ACC112 (cell line): Measurements from ENCODE around the gene C11orf98.
"Not testable (repeated sequence)": the region's sequence is repeated elsewhere in the genome, so short reads cannot be mapped to it uniquely, and the experiment has no call there.

Experiments used
- H2AFZ ChIP-seq: fragments of 200-600 bp; sonication (generic); one replicate; pipeline ENCODE4 v1.6.0; 2017; ENCODE audit warnings: antibody characterized with exemption, low read length; ENCODE audit not compliant: unreplicated experiment
- H3K27ac ChIP-seq: fragments of 200-600 bp; sonication (generic); 2 replicates; pipeline ENCODE4 v1.5.1; 2014; ENCODE audit warnings: low read depth, mild to moderate bottlenecking, antibody characterized with exemption, low read length, moderate library complexity
- H3K27me3 ChIP-seq: fragments of 200-600 bp; sonication (generic); 2 replicates; pipeline ENCODE4 v1.6.1; 2014; ENCODE audit warnings: mild to moderate bottlenecking, antibody characterized with exemption, low read length, moderate library complexity, mixed read lengths; ENCODE audit not compliant: insufficient read depth
- H3K36me3 ChIP-seq: fragments of 200-600 bp; sonication (generic); 2 replicates; pipeline ENCODE4 v1.6.1; 2016; ENCODE audit warnings: mild to moderate bottlenecking, antibody characterized with exemption, low read length, moderate library complexity, mixed read lengths; ENCODE audit not compliant: insufficient read depth
- H3K4me1 ChIP-seq: fragments of 200-600 bp; sonication (generic); one replicate; pipeline ENCODE4 v1.6.1; 2016; ENCODE audit warnings: low read length, mixed read lengths; ENCODE audit not compliant: insufficient read depth, unreplicated experiment, control insufficient read depth
- H3K4me3 ChIP-seq: fragments of 200-600 bp; sonication (generic); 2 replicates; pipeline ENCODE4 v1.5.1; 2014; ENCODE audit warnings: mild to moderate bottlenecking, low read depth, low read length
- H3K79me2 ChIP-seq: fragments of 200-600 bp; sonication (generic); one replicate; pipeline ENCODE4 v1.6.0; 2016; ENCODE audit warnings: low read length; ENCODE audit not compliant: control insufficient read depth, unreplicated experiment, insufficient read depth

Gene C11orf98

GRCh38 chr11:62627713-62628112, 37.3 kb downstream of the C11orf98 start:
- Histone ChIP-seq H3K4me3 (no peak overlapping the region), H3K27me3 (no peaks in the 10 kb centered on the region), H2AFZ (no peak overlapping the region), H3K4me1 (no peaks in the 10 kb centered on the region), H3K79me2 (no peaks in the 10 kb centered on the region), H3K27ac (no peak overlapping the region), H3K36me3 (peaks cover 26% of the 10 kb centered on the region; the same call in 1 of the 2 replicates)

- Histone ChIP-seq H3K27me3 (no peaks in the 10 kb centered on the region), H3K27ac (peak overlapping the region; percentile 93), H2AFZ (no peak overlapping the region), H3K36me3 (peaks cover 4% of the 10 kb centered on the region; the same call in 1 of the 2 replicates), H3K79me2 (peaks cover 4% of the 10 kb centered on the region), H3K4me1 (peaks cover 13% of the 10 kb centered on the region), H3K4me3 (peak overlapping the region; percentile 85; the same call in 1 of the 2 replicates)
These were observed 42.4 kb downstream of the C11orf98 start for GRCh38 chr11:62622476-62623089.

DNA sequence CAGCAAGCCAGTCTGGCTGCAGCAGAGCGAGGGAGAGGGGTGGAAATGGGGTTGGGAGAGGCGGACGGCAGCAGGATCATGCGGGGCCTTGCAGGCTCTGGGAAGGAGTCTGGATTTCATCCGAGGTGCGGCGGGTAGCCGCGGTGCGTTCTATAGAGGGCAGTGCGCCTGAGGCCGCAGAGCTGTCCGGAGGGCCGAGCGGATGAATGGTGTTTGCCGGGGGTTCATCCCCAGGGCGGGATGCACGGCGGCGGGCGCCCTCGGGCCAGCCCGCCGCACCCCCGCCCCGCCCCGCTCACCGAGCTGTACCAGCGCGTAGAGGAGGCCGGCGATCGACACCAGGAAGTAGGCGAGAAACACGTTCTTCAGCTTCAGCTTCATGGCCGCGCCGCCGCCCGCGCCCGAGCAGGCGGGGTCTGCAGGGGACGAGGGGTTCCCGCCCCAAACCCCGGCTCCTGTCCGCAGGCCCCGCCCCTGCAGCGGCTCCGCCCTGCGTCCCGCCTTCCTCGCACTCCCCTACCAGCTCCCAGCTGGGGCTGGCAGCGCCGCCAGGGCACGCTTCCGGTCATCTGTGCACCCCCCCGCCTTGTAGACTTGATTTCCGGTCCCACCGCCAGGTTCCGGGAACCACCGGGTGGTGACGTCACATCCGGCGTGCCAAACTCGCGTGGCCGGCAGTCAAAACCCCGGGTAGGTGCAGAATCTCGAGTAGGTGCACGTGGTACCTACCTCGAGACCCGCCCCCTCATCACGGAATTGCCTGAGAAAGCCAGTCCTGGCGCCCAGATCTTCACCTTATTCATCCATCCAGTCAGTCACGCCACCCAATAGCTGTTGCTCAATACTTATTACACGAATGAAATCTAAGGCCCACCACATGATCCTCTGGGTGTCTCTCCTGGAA, 43.2 kb downstream of the C11orf98 start, which contains the start of gene B3GAT3:
TSS of gene B3GAT3 (minus strand) at position 420 of the 904 bp plus-strand sequence. CDS start at position 381, 39 bp downstream.
- Histone ChIP-seq H2AFZ (no peak within 1 kb of the TSS), H3K36me3 (peaks cover 4% of the 10 kb centered on the region; the same call in 1 of the 2 replicates), H3K27ac (peak within 1 kb of the TSS; percentile 93), H3K4me1 (peaks cover 13% of the 10 kb centered on the region), H3K4me3 (peak within 1 kb of the TSS; percentile 85), H3K79me2 (peaks cover 4% of the 10 kb centered on the region), H3K27me3 (no peaks in the 10 kb centered on the region)

DNA sequence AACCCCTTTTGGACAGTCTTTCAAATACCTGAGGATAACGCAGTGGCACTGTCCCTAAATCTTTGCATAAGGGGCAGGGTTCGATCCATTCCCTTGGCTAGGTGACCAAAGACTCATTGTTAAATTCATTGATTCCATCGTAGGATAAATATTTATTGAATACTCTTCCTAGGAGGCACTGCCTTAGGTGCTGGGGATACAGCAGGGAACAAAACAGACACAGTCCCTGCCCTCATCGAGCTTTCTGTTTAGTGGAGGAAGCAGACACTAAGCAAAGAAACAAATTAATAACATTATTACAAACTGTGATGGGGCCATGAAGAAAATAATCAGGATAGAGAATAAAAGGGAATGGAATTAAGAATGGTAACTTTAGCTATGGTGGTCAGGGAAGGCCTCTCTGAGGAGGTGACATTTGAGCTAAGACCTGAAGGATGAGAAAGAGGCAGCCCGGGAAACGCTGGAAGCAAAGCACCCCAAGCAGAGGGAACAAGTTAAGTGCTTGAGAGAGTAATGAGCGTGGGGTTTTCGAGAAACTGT, 43.9 kb downstream of the C11orf98 start:
- Histone ChIP-seq H3K27me3 (no peaks in the 10 kb centered on the region), H3K79me2 (peaks cover 4% of the 10 kb centered on the region), H3K27ac (peak overlapping the region; percentile 93), H3K4me1 (peaks cover 13% of the 10 kb centered on the region), H3K4me3 (peak overlapping the region; percentile 85), H3K36me3 (no peaks in the 10 kb centered on the region), H2AFZ (no peak overlapping the region)

GRCh38 chr11:62616957-62617356, 48.1 kb downstream of the C11orf98 start:
- H3K4me3 ChIP-seq, H3K27me3 ChIP-seq, H3K36me3 ChIP-seq, H3K79me2 ChIP-seq, H3K27ac ChIP-seq, H2AFZ ChIP-seq: not testable (repeated sequence)
- H3K4me1 ChIP-seq: peaks cover 20% of the 10 kb centered on the region

- Histone ChIP-seq H3K79me2 (peaks cover 10% of the 10 kb centered on the region), H3K27ac (no peak overlapping the region), H2AFZ (no peak overlapping the region), H3K4me1 (peaks cover 24% of the 10 kb centered on the region), H3K36me3 (no peaks in the 10 kb centered on the region), H3K4me3 (no peak overlapping the region), H3K27me3 (no peaks in the 10 kb centered on the region)
These were observed 49.5 kb downstream of the C11orf98 start for GRCh38 chr11:62615521-62615920.

DNA sequence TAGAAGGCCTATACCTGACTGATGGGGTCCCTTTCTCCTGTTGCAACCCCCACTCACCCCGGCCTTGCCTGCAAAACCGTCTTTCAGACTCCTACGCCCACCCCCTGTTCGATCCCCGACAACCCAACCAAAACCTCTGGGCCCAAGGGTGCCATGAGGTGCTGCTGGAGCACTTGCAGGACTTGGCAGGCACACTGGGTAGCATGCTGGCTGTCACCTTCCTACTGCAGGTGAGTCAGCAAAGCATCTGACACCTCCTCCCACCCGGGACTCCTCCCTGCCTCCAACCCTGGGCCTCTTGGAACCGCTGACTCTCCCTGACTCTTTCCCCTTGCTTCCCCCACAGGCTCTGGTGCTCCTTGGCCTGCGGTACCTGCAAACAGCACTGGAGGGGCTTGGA, 50.7 kb downstream of the C11orf98 start:
- Histone ChIP-seq H3K27ac (no peak overlapping the region), H2AFZ (no peak overlapping the region), H3K4me1 (peaks cover 20% of the 10 kb centered on the region), H3K4me3 (no peak overlapping the region), H3K36me3 (no peaks in the 10 kb centered on the region), H3K27me3 (no peaks in the 10 kb centered on the region), H3K79me2 (peaks cover 9% of the 10 kb centered on the region)

GRCh38 chr11:62613291-62613778, 51.7 kb downstream of the C11orf98 start:
- Histone ChIP-seq H3K36me3 (no peaks in the 10 kb centered on the region), H3K27me3 (no peaks in the 10 kb centered on the region), H2AFZ (no peak overlapping the region), H3K4me1 (peaks cover 20% of the 10 kb centered on the region), H3K27ac (peak overlapping the region; percentile 56), H3K79me2 (peaks cover 8% of the 10 kb centered on the region), H3K4me3 (no peak overlapping the region)
